Astrocyte (in vitro differentiated cells and primary cell): ENCODE results near the gene DNPH1. TPM values are rescaled to one million over a fixed set of nuclear protein-coding genes. Genes with fewer than 3 reads are reported as not detected.
A peak's percentile ranks its signal among the peaks of the same experiment; 100 is the strongest.

Source experiments
- DNase-seq: peaks from one replicate; pipeline ENCODE4 v3.0.0-alpha.2; 2010; ENCODE audit warnings: low read depth
- FAIRE-seq: peaks from 2 replicates; lab custom pipeline; 2011; peaks lifted over from hg19 to GRCh38; lab: Jason Lieb, UNC
- H2AFZ ChIP-seq: 2 replicates; pipeline ENCODE4 v1.6.0; 2012; ENCODE audit warnings: low read depth, low read length, inconsistent platforms
- H3K27ac ChIP-seq: 2 replicates; pipeline ENCODE4 v1.5.1; 2011; ENCODE audit warnings: low read depth, low read length, inconsistent platforms
- H3K27me3 ChIP-seq: 2 replicates; pipeline ENCODE4 v1.6.0; 2011; ENCODE audit warnings: low read length, inconsistent platforms; ENCODE audit not compliant: insufficient read depth
- H3K36me3 ChIP-seq: 2 replicates; pipeline ENCODE4 v1.5.1; 2011; ENCODE audit warnings: low read length, inconsistent platforms; ENCODE audit not compliant: insufficient read depth
- H3K4me1 ChIP-seq: 2 replicates; pipeline ENCODE4 v1.5.1; 2011; ENCODE audit warnings: low read length, inconsistent platforms; ENCODE audit not compliant: insufficient read depth
- H3K4me2 ChIP-seq: 2 replicates; pipeline ENCODE4 v1.6.0; 2012; ENCODE audit warnings: low read length, inconsistent platforms
- H3K4me3 ChIP-seq: 2 replicates; pipeline ENCODE4 v1.5.1; 2011; ENCODE audit warnings: low read depth, mild to moderate bottlenecking, low read length, inconsistent platforms; ENCODE audit not compliant: insufficient read depth
- H3K79me2 ChIP-seq: 2 replicates; pipeline ENCODE4 v1.6.0; 2012; ENCODE audit warnings: mild to moderate bottlenecking, low read length, inconsistent platforms; ENCODE audit not compliant: insufficient read depth
- H3K9ac ChIP-seq: 2 replicates; pipeline ENCODE4 v1.6.0; 2012; ENCODE audit warnings: mild to moderate bottlenecking, low read length, inconsistent platforms
- H3K9me3 ChIP-seq: 2 replicates; pipeline ENCODE4 v1.5.1; 2012; ENCODE audit warnings: low read depth, mild to moderate bottlenecking, low read length, inconsistent platforms; ENCODE audit not compliant: insufficient read depth
- H4K20me1 ChIP-seq: 2 replicates; pipeline ENCODE4 v1.6.0; 2012; ENCODE audit warnings: low read length, inconsistent platforms; ENCODE audit not compliant: insufficient read depth
- H3K27ac Mint-ChIP-seq: one replicate; pipeline ENCODE4 v1.8.0; 2021; ENCODE audit warnings: mild to moderate bottlenecking, mixed read lengths; ENCODE audit not compliant: unreplicated experiment
- H3K27me3 Mint-ChIP-seq: one replicate; pipeline ENCODE4 v1.8.0; 2021; ENCODE audit warnings: low read depth, mixed read lengths; ENCODE audit not compliant: unreplicated experiment
- H3K36me3 Mint-ChIP-seq: one replicate; pipeline ENCODE4 v1.8.0; 2021; ENCODE audit warnings: low read depth, mixed read lengths; ENCODE audit not compliant: unreplicated experiment
- H3K4me1 Mint-ChIP-seq: one replicate; pipeline ENCODE4 v1.8.0; 2021; ENCODE audit warnings: low read depth, mixed read lengths; ENCODE audit not compliant: unreplicated experiment
- H3K4me3 Mint-ChIP-seq: one replicate; pipeline ENCODE4 v1.8.0; 2021; ENCODE audit warnings: mild to moderate bottlenecking, moderate library complexity, mixed read lengths; ENCODE audit not compliant: unreplicated experiment
- H3K9me3 Mint-ChIP-seq: one replicate; pipeline ENCODE4 v1.8.0; 2021; ENCODE audit warnings: mild to moderate bottlenecking, mixed read lengths; ENCODE audit not compliant: unreplicated experiment
- CTCF ChIP-seq: IDR thresholded peaks from 2 replicates; pipeline ENCODE4 v1.5.1; 2011; ENCODE audit warnings: low read depth, mild to moderate bottlenecking, inconsistent platforms, low read length, moderate library complexity; ENCODE audit not compliant: insufficient read depth
- EZH2 ChIP-seq: IDR thresholded peaks from 2 replicates; pipeline ENCODE4 v1.6.1; 2012; ENCODE audit warnings: mild to moderate bottlenecking, low read length, inconsistent platforms; ENCODE audit not compliant: insufficient read depth
- total RNA-seq: library from RNA; stranded (reverse); gene quantifications from 2 replicates; pipeline ENCODE4 v1.2.1, GENCODE V29; 2021

The DNPH1 gene
- total RNA-seq, 1 donor from 2014 or later = 15.1 TPM

- no peaks in the 10 kb centered on the region for H3K27me3 Mint-ChIP-seq
- TF ChIP-seq CTCF (no peak), EZH2 (no peak)
- H3K9me3 ChIP-seq = no peaks in the 10 kb centered on the region
- no peaks in the 10 kb centered on the region for H3K9me3 Mint-ChIP-seq
- peaks cover 25% of the 10 kb centered on the region for H3K79me2 ChIP-seq
- peak overlapping the region; percentile 91 for H3K4me2 ChIP-seq
- H4K20me1 ChIP-seq = peaks cover 37% of the 10 kb centered on the region
- H3K36me3 ChIP-seq = peaks cover 26% of the 10 kb centered on the region
- H3K4me3 ChIP-seq = no peak overlapping the region
- peak overlapping the region; percentile 6 for H3K27ac Mint-ChIP-seq
- H3K9ac ChIP-seq = peak overlapping the region; percentile 37
- H3K27me3 ChIP-seq = no peaks in the 10 kb centered on the region
- FAIRE-seq (no peak), DNase-seq (peak; percentile 31)
- peaks cover 23% of the 10 kb centered on the region for H3K4me1 Mint-ChIP-seq
- peaks cover 21% of the 10 kb centered on the region for H3K4me1 ChIP-seq
- H3K36me3 Mint-ChIP-seq = peaks cover 11% of the 10 kb centered on the region
- H2AFZ ChIP-seq = no peak overlapping the region
- H3K27ac ChIP-seq = peak overlapping the region; percentile 3
- H3K4me3 Mint-ChIP-seq = peak overlapping the region; percentile 82
Measured at GRCh38 chr6:43180985-43181384, 48.3 kb downstream of the DNPH1 start.

- no peaks in the 10 kb centered on the region for H3K9me3 Mint-ChIP-seq
- H3K27ac ChIP-seq = no peak overlapping the region
- no peaks in the 10 kb centered on the region for H3K9me3 ChIP-seq
- no peak overlapping the region for H3K4me2 ChIP-seq
- DNase-seq (no peak), FAIRE-seq (no peak)
- H3K4me3 ChIP-seq = no peak overlapping the region
- TF ChIP-seq EZH2 (no peak), CTCF (no peak)
- H3K27ac Mint-ChIP-seq = no peak overlapping the region
- no peaks in the 10 kb centered on the region for H3K27me3 Mint-ChIP-seq
- peaks cover 36% of the 10 kb centered on the region for H3K36me3 ChIP-seq
- peaks cover 17% of the 10 kb centered on the region for H3K36me3 Mint-ChIP-seq
- H3K4me1 ChIP-seq = peaks cover 27% of the 10 kb centered on the region
- peaks cover 35% of the 10 kb centered on the region for H3K79me2 ChIP-seq
- H3K27me3 ChIP-seq = no peaks in the 10 kb centered on the region
- H3K4me1 Mint-ChIP-seq = peaks cover 32% of the 10 kb centered on the region
- H3K9ac ChIP-seq = no peak overlapping the region
- H2AFZ ChIP-seq = no peak overlapping the region
- H4K20me1 ChIP-seq = peaks cover 46% of the 10 kb centered on the region
- no peak overlapping the region for H3K4me3 Mint-ChIP-seq
Measured at GRCh38 chr6:43180058-43180457, 49.2 kb downstream of the DNPH1 start.

- H4K20me1 ChIP-seq = peaks cover 49% of the 10 kb centered on the region
- TF ChIP-seq CTCF (no peak), EZH2 (no peak)
- H3K4me1 Mint-ChIP-seq = peaks cover 39% of the 10 kb centered on the region
- FAIRE-seq (no peak), DNase-seq (no peak)
- H3K27ac Mint-ChIP-seq = no peak overlapping the region
- peaks cover 38% of the 10 kb centered on the region for H3K36me3 ChIP-seq
- peaks cover 31% of the 10 kb centered on the region for H3K4me1 ChIP-seq
- no peaks in the 10 kb centered on the region for H3K27me3 ChIP-seq
- H3K79me2 ChIP-seq = peaks cover 37% of the 10 kb centered on the region
- H3K4me2 ChIP-seq = no peak overlapping the region
- H3K27me3 Mint-ChIP-seq = no peaks in the 10 kb centered on the region
- H3K9ac ChIP-seq = no peak overlapping the region
- H3K9me3 ChIP-seq = no peaks in the 10 kb centered on the region
- no peak overlapping the region for H3K27ac ChIP-seq
- H2AFZ ChIP-seq = no peak overlapping the region
- H3K36me3 Mint-ChIP-seq = peaks cover 15% of the 10 kb centered on the region
- H3K9me3 Mint-ChIP-seq = no peaks in the 10 kb centered on the region
- H3K4me3 ChIP-seq = no peak overlapping the region
- peak overlapping the region; percentile 14 for H3K4me3 Mint-ChIP-seq
Measured at GRCh38 chr6:43178951-43179830, 50.1 kb downstream of the DNPH1 start.
